GM18951 (cell line): ENCODE measurements around the gene GAA.
"Not testable (repeated sequence)": the region's sequence is repeated elsewhere in the genome, so short reads cannot be mapped to it uniquely, and the experiment has no call there.

Experiments used
- POLR2A ChIP-seq: IDR thresholded peaks from 4 replicates; pipeline ENCODE4 v1.6.1; 2011; ENCODE audit warnings: mild to moderate bottlenecking; ENCODE audit not compliant: insufficient read length, insufficient read depth; ENCODE audit errors: extremely low read depth
- in situ Hi-C: fragments of 300-500 bp; cut with MboI; formaldehyde crosslinking; loops from one replicate; pipeline ENCODE4 v1.12.0; 2022; ENCODE audit warnings: low sequenced_read_pairs, mixed read lengths, inconsistent platforms; ENCODE audit not compliant: unreplicated experiment

Gene GAA

DNA sequence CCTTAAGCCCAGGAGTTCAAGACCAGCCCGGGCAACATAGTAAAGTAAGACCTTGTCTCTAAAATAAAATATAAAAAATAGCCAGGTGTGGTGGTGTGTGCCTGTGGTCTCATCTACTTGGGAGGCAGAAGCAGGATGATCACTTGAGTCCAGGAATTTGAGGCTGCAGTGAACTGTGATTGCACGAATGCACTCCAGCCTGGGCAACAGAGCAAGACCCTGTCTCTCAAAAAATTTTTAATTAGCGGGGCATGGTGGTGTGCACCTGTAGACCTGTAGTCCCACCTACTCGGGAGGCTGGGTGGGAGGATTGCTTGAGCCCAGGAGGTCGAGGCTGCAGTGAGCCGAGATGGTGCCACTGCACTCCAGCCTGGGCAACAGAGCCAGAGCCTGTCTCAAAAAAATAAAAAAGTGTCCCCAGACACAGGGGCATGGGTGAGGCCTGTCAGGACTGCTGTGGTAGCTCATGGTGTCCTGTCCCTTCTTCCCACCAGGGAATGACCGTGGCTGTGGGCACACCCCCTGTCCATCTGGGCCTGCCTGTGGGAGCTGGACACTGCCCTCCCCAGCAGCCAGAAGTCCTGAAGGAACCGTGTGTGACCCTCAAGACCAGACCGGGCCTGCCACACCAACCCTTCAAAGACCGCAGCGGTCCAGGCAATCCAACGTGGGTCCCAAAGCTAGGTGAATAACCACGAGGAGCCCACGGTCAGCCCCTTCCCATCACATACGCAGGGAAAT lies 30.8 kb upstream of the GAA start:
- no peak for TF ChIP-seq POLR2A
- in situ Hi-C loops: no loop called here

DNA sequence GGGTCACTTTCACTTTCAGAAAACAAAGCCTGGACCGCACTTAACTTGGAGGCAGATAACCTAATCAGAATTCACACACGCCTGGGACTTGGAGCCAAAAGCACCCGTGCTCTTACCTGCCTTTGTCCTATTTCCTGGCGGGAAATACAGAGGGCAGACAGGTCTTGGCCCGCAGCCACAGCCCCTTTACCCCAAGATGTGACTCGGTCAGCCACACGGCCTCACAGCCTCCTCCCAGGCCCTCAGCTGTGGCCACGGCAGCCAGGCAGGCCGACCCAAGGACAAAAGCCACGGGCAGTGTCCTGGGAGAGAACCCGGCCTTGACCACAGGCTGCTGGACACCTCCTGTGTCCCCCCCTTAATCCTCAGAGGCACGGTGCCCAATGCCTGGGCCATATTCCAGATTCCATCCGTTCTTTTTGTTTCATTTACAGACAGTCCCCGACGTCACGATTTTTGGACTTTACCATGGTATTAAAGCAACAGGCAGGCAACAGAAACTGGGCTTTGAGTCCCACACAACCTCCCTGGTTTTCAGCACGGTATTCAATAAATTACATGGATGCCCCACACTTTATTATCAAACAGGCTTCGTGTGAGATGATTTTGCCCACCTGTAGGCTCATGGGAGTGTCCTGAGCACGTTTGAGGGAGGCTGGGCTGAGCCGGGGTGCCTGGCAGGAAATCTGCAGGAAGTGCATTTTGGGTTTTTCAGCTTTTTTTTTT lies 30.1 kb upstream of the GAA start:
- in situ Hi-C loops: no loop called here
- no peak for TF ChIP-seq POLR2A

DNA sequence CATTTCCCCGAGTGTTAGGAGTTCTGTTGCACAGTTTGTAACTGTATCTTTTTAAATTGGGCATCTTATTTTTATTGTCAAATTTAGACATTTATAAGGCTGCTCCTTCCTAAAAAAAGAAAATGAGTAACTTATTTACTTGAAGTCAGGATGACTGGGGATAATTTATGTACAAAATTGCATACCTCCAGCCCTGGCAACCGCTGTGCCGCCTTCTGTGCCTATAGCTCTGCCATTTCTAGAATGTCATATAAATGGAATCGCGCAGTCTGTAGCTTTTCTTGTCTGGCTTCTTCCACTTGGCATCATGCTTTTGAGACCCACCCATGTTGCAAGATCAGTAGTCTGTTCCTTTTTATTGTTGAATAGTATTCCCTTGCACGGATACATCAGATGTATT lies 29.0 kb upstream of the GAA start:
- TF ChIP-seq POLR2A: no peak
- in situ Hi-C loops: no loop called here

DNA sequence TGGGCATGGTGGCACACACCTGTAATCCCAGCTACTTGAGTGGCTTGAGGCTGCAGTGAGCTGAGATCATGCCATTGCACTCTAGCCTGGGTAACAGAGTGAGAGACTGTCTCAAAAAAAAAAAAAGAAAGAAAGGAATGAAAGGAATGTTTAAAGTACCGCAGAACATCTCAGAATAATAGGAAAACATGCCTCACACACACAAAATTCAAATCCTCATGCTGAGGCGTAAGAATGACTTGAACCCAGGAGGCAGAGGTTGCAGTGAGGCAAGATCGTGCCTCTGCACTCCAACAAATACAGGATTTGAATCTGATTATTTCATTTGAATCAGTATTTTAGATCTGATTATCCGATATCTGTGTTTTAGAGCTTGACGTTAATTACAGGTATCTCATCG lies 21.3 kb upstream of the GAA start:
- no peak for TF ChIP-seq POLR2A
- in situ Hi-C loops: no loop called here

DNA sequence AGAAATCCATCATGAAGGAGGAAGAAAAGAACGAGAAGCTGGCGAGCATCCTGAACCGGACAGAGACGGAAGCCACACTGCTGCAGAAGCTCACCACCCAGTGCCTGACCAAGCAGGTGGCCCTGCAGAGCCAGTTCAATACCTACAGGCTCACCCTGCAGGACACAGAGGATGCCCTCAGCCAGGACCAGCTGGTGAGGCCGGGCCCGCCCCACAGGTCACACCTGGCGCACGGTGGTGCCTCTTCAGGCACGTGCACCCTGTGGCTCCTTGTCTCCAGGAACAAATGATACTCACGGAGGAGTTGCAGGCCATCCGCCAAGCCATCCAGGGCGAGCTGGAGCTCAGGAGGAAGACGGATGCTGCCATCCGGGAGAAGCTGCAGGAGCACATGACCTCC lies 19.8 kb upstream of the GAA start:
- no peak for TF ChIP-seq POLR2A
- in situ Hi-C loops: no loop called here

DNA sequence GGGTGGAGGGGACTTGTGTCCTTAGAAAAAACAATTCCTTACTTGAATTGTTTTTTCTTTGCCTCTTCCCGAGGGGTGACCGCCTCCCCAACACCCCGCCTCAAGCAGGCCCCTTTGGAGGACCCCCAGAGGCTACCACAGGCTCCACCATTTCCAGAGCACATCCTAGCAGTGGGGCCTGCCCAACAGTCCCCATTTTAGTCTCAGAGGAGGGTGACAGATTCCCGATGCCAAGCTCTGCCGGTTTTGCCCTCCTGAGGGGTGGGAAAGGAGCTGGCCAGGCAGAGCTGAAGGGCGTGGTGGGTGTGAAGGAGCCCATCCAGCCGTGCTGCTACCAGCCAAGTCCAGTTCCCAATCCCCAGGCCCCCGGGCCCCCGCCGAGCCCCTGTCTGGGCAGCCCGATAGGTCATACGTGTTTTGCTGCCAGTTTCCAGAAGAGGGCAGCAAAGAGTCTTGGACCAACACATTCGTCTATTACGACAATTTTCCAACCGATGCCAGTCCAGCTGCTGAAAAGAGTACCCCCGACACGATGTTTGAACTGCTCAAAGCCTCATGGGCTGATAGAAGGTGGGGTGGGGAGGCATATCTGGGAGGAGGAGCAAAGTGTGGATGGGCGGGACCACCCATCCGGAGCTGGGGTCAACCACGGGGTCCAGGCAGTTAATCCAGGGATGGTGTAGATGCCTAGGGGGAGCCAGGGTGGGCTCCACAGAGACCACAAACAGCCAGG lies 18.8 kb upstream of the GAA start:
- no peak for TF ChIP-seq POLR2A
- in situ Hi-C loops: no loop called here

DNA sequence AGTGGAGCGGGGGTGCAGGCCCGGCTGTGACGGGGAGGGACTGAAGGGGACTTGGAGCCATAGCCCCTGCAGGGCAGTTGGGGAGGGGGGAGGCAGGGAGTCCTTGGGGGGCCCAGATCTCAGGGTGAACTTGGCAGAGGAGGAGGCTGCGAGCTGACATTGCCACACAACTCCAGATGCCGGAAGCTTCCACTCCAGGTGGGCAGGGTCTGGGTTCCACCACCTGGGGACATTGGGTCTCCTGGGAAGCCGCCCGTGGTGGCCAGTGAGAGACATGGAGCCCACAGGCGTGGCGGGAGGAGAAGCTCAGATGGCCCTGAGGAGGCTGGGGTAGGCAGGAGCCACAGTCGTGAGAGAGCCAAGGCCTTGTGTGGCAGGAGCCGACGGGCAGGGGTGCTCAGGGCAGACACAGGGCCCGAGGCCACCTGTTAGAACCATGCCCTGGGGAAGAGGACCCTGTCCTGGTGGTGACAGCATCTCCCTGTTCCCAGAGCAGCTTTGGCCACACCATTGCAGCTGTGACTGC lies 18.2 kb upstream of the GAA start:
- TF ChIP-seq POLR2A: no peak
- in situ Hi-C loops: no loop called here

DNA sequence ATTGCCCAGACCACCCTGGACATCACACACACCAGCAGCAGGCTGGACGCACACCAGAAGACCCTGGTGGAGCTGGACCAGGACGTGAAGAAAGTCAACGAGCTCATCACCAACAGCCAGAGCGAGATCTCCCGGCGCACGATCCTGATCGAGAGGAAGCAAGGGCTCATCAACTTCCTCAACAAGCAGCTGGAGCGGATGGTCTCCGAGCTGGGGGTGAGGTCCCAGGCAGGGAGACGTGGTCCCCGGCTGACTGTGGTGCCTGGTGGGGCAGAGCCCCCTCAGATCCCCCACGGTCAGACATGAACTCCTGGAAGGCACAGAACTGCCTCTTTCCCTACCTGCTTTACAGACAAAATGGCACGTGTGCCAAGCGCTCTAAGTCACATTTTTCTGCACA lies 16.6 kb upstream of the GAA start:
- no peak for TF ChIP-seq POLR2A
- in situ Hi-C loops: no loop called here

DNA sequence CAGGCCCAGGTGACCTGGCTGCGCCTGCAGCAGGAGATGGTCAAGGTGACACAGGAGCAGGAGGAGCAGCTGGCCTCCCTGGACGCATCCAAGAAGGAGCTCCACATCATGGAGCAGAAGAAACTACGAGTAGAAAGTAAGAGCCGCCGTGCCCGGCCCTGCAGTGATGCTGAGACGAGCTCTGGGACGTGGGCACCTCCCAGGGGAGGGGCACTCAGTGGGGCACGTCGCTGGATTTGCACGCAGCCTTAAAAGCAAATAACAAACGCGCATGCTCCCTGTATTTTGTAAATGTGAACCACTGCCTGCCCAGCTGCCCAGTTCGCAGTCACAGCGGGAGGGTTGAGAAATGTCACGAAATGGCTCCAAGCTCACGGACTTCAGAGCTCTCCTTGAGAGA lies 15.3 kb upstream of the GAA start:
- in situ Hi-C loops: no loop called here

DNA sequence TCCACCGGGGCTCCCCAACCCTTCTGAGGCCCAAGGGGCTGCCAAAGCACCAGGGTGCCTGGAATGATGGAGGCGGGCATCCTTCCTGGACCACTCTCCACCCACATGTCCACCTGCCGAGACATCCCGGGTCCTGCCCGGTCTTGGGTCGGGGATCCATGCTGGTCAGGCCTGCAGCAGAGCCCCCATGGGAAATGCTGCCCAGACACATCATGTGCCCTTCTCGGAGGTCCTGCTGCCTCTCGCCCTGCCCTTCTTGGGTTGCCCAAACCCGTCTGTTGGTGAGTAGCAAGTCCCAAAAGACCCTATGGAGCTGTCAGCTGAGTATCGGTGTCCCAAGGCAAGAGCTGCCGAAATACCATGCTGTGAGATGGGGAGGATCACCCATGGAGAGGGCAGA lies 14.8 kb upstream of the GAA start:
- in situ Hi-C loops: no loop called here
- TF ChIP-seq POLR2A: no peak

More for the DNA sequence above, 15.3 kb upstream of the GAA start:
- no peak for TF ChIP-seq POLR2A

DNA sequence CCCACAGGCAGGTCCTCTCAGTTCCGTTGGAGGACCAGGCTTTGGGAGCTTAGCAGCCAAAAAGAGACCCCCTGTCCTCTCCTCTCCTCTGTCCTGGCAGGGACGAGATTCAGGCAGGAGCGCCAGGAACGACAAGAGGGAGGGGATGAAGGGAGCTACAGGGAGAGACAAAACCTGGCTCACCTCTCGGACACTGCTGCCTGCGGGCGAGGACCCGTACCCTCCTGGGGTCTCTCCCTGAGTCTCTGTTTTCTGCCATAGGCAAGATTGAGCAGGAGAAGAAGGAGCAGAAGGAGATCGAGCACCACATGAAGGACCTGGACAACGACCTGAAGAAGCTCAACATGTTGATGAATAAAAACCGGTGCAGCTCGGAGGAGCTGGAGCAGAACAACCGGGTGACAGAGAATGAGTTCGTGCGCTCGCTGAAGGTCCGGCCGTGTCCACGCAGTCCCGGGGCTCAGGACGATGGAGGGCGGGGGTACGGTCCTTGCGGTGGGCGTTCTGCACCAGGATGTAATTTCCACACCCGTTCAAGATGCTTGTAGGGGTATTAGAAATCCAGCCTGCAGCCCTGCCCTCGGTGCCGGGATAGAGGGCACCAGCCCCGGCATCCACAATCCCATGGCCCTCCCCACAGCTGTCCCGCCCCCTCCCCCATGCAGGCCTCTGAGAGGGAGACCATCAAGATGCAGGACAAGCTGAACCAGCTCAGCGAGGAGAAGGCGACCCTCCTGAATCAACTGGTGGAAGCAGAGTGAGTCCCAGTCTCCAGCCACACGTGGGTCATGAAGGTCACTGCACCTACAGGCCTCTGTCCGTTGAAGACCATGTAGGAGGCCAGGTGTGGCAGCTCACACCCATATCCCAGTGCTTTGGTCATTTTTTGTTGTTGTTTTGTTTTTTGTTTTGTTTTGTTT lies 13.8 kb upstream of the GAA start:
- in situ Hi-C loops: no loop called here
- TF ChIP-seq POLR2A: no peak

DNA sequence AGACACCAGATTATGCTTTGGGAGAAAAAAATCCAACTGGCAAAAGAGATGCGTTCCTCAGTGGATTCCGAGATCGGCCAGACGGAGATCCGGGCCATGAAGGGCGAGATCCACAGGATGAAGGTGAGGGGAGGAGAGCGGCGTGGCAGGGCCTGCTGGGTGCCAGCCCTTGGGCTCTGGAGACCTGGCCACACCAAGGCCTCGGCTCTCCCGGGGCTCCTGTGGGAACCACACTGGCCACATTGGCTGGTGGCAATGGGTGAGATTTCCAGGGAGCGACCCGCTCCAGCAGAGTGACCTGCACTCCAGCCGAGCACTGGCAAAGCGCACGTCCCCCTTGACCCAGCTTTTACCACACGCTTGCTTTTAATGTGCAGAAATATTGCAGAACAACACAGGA lies 11.6 kb upstream of the GAA start:
- in situ Hi-C loops: no loop called here
- TF ChIP-seq POLR2A: no peak

DNA sequence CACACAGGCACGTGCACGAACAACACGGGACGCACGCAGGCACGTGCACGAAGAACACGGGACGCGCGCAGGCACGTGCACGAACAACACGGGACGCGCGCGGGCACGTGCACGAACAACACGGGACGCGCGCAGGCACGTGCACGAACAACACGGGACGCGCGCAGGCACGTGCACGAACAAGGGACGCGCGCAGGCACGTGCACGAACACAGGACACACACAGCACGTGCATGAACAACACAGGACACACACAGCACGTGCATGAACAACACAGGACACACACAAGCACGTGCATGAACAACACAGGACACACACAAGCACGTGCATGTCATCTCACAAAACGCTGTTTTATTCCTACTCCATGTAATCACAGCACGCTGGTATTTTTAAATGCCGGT lies 11.2 kb upstream of the GAA start:
- in situ Hi-C loops: not testable (repeated sequence)
